ENCODE results near the gene TRMT2A.

The TRMT2A gene

GRCh38 chr22:20115691-20116375 is 1.2 kb downstream of the TRMT2A start, which contains the start of gene RANBP1:
Gene RANBP1 (plus strand): TSS chr22:20116104. CDS start chr22:20116185, 81 bp downstream.
- TF ChIP-seq TCF12 (IDR thresholded peaks at IDR 0.05; ENCODE audit: low read depth) = no peak
- no peak for TF ChIP-seq RAD21 (IDR thresholded peaks at IDR 0.05; ENCODE audit: low read depth)
- no peak for TF ChIP-seq REST (IDR thresholded peaks at IDR 0.05; ENCODE audit: low read depth)
- TF ChIP-seq NFIC (IDR thresholded peaks at IDR 0.05) = no peak
- no peak for TF ChIP-seq TAF1 (IDR thresholded peaks at IDR 0.05; ENCODE audit: low read depth)
- no peak for TF ChIP-seq CEBPB (IDR thresholded peaks at IDR 0.05)
- no peak for TF ChIP-seq CREB1 (IDR thresholded peaks at IDR 0.05; ENCODE audit: low read depth)
- no peak for TF ChIP-seq MAX (IDR thresholded peaks at IDR 0.05)
- no peak for TF ChIP-seq USF1 (IDR thresholded peaks at IDR 0.05)

GRCh38 chr22:20114506-20115475 is 2.2 kb downstream of the TRMT2A start:
- TF ChIP-seq NFIC (IDR thresholded peaks at IDR 0.05) (no peak), TCF12 (IDR thresholded peaks at IDR 0.05; ENCODE audit: low read depth) (no peak), EP300 (IDR thresholded peaks at IDR 0.05; ENCODE audit: borderline replicate concordance) (no peak), YY1 (IDR thresholded peaks at IDR 0.05; ENCODE audit: low read depth) (no peak), EGR1 (IDR thresholded peaks at IDR 0.05) (no peak), CREB1 (IDR thresholded peaks at IDR 0.05; ENCODE audit: low read depth) (no peak), RAD21 (IDR thresholded peaks at IDR 0.05; ENCODE audit: low read depth) (no peak), TAF1 (IDR thresholded peaks at IDR 0.05; ENCODE audit: low read depth) (no peak), ZBTB7A (IDR thresholded peaks at IDR 0.05; ENCODE audit: low read depth) (no peak), CEBPB (IDR thresholded peaks at IDR 0.05) (no peak), MAX (IDR thresholded peaks at IDR 0.05) (no peak), FOXM1 (IDR thresholded peaks at IDR 0.05; ENCODE audit: borderline replicate concordance, low read depth) (no peak), TEAD4 (IDR thresholded peaks at IDR 0.05) (no peak), REST (IDR thresholded peaks at IDR 0.05; ENCODE audit: low read depth) (no peak), USF1 (IDR thresholded peaks at IDR 0.05) (no peak)

GRCh38 chr22:20113551-20114310 is 3.3 kb downstream of the TRMT2A start:
- TF ChIP-seq NFIC (IDR thresholded peaks at IDR 0.05) = no peak
- TF ChIP-seq EP300 (IDR thresholded peaks at IDR 0.05; ENCODE audit: borderline replicate concordance) = no peak
- TF ChIP-seq CEBPB (IDR thresholded peaks at IDR 0.05) = no peak
- TF ChIP-seq REST (IDR thresholded peaks at IDR 0.05; ENCODE audit: low read depth) = no peak
- TF ChIP-seq CREB1 (IDR thresholded peaks at IDR 0.05; ENCODE audit: low read depth) = no peak
- TF ChIP-seq TCF12 (IDR thresholded peaks at IDR 0.05; ENCODE audit: low read depth) = no peak
- no peak for TF ChIP-seq YY1 (IDR thresholded peaks at IDR 0.05; ENCODE audit: low read depth)
- TF ChIP-seq USF1 (IDR thresholded peaks at IDR 0.05) = no peak
- TF ChIP-seq TAF1 (IDR thresholded peaks at IDR 0.05; ENCODE audit: low read depth) = no peak
- no peak for TF ChIP-seq RAD21 (IDR thresholded peaks at IDR 0.05; ENCODE audit: low read depth)
- TF ChIP-seq TEAD4 (IDR thresholded peaks at IDR 0.05) = no peak
- no peak for TF ChIP-seq ZBTB7A (IDR thresholded peaks at IDR 0.05; ENCODE audit: low read depth)
- TF ChIP-seq FOXM1 (IDR thresholded peaks at IDR 0.05; ENCODE audit: borderline replicate concordance, low read depth) = no peak
- TF ChIP-seq MAX (IDR thresholded peaks at IDR 0.05) = no peak

Measured in Ishikawa (cell line).